K562 (cell line): ENCODE results near the gene ACTG2. TPM values are rescaled to one million over a fixed set of nuclear protein-coding genes. Genes with fewer than 3 reads are reported as not detected.

Source experiments
- ATAC-seq: fragments of 200-7000 bp; cut with Tn5 transposase; 3 replicates; pipeline ENCODE4 v1.9.1; 2020; ENCODE audit warnings: moderate library complexity
- BruUV-seq: library from RNA; stranded (reverse); fragments of 400-500 nt; replicated peaks from 2 replicates; lab custom pipeline; 2021; lab: Mats Ljungman, UMichigan
- CTCF ChIA-PET: fragments of 300-600 bp; formaldehyde crosslinking; extraction: SDS; loops from one replicate; lab custom pipeline; 2021; ENCODE audit warnings: low intra/inter-chr PET ratio; lab: Yijun Ruan, JAX
- POLR2A ChIA-PET: fragments of 300-600, 350-650 bp; sonication (Branson Sonifier 250); formaldehyde crosslinking; extraction: SDS; loops from one replicate; lab custom pipeline; 2021; ENCODE audit warnings: antibody characterized with exemption, inconsistent platforms; lab: Yijun Ruan, JAX
- DNase-seq, 4 experiments: peaks; one replicate each; pipeline versions ENCODE4 v3.0.0 to v3.0.0-alpha.2; 2011 to 2018; ENCODE audit warnings: low spot score in 3 of 4, mixed read lengths in 3 of 4; ENCODE audit errors: extremely low read depth in 1 of 4
- FAIRE-seq: peaks from 2 replicates; lab custom pipeline; 2011; peaks lifted over from hg19 to GRCh38; lab: Jason Lieb, UNC
- H2AFZ ChIP-seq: 2 replicates; pipeline ENCODE4 v1.6.0; 2011; ENCODE audit warnings: low read depth, low read length, control low read depth, inconsistent platforms
- H3K27ac ChIP-seq: fragments of 200-600 bp; 3 replicates; pipeline ENCODE4 v1.8.0; 2011; ENCODE audit warnings: low read depth, mild to moderate bottlenecking, control low read depth, inconsistent platforms, low read length, moderate library complexity, mixed read lengths; ENCODE audit errors: extremely low read depth
- H3K27me3 ChIP-seq, 2 experiments: fragments of 300-600 bp in 1 of 2; 2 replicates in 1 of 2; 3 replicates in 1 of 2; pipeline versions ENCODE4 v1.6.0 to v1.8.0; 2011; ENCODE audit warnings: inconsistent platforms in 2 of 2, low read length in 2 of 2, mild to moderate bottlenecking in 1 of 2, mixed read lengths in 1 of 2, moderate library complexity in 1 of 2; ENCODE audit not compliant: control insufficient read depth in 2 of 2, insufficient read depth in 2 of 2
- H3K36me3 ChIP-seq: fragments of 300-600 bp; 3 replicates; pipeline ENCODE4 v1.8.0; 2011; ENCODE audit warnings: mild to moderate bottlenecking, low read length, inconsistent platforms; ENCODE audit not compliant: control insufficient read depth, insufficient read depth
- H3K4me1 ChIP-seq, 2 experiments: fragments of 200-600 bp in 1 of 2; replicated peaks in 1 of 2; 2 replicates in 1 of 2; 3 replicates in 1 of 2; pipeline versions ENCODE4 v1.5.1 to v1.8.0; 2011; ENCODE audit warnings: inconsistent platforms in 2 of 2, low read length in 2 of 2, mild to moderate bottlenecking in 1 of 2, mixed read lengths in 1 of 2, moderate library complexity in 1 of 2; ENCODE audit not compliant: control insufficient read depth in 2 of 2, insufficient read depth in 2 of 2
- H3K4me2 ChIP-seq: 2 replicates; pipeline ENCODE4 v1.6.1; 2011; ENCODE audit warnings: low read length, control low read depth, inconsistent platforms, mixed read lengths; ENCODE audit not compliant: insufficient read depth
- H3K4me3 ChIP-seq: fragments of 200-600 bp; sonication (generic), shearing (Covaris generic); 2 replicates; pipeline ENCODE4 v1.5.1; 2016; ENCODE audit warnings: control low read depth, inconsistent platforms
- H3K79me2 ChIP-seq: fragments of 200-600 bp; 3 replicates; pipeline ENCODE4 v1.8.0; 2011; ENCODE audit warnings: low read length, inconsistent platforms; ENCODE audit not compliant: control insufficient read depth, insufficient read depth
- H3K9ac ChIP-seq, 2 experiments: 2 replicates each; pipeline versions ENCODE4 v1.6.0 to v1.6.1; 2011; ENCODE audit warnings: low read depth in 2 of 2, low read length in 2 of 2, control low read depth in 1 of 2, inconsistent platforms in 1 of 2, mild to moderate bottlenecking in 1 of 2, mixed read lengths in 1 of 2; ENCODE audit not compliant: insufficient read depth in 1 of 2
- H3K9me1 ChIP-seq: one replicate; pipeline ENCODE4 v1.6.0; 2011; ENCODE audit warnings: inconsistent platforms, mild to moderate bottlenecking, low read length, moderate library complexity; ENCODE audit not compliant: control insufficient read depth, insufficient read depth
- H3K9me3 ChIP-seq: replicated peaks from 2 replicates; pipeline ENCODE4 v1.5.1; 2011; ENCODE audit warnings: low read depth, low read length, inconsistent platforms; ENCODE audit not compliant: control insufficient read depth, insufficient read depth
- H4K20me1 ChIP-seq: replicated peaks from 2 replicates; pipeline ENCODE4 v1.6.1; 2011; ENCODE audit warnings: low read length, inconsistent platforms, mixed read lengths; ENCODE audit not compliant: control insufficient read depth, insufficient read depth
- ATF7 ChIP-seq: fragments of 450-650 bp; IDR thresholded peaks from 2 replicates; pipeline ENCODE4 v1.7.1; 2014; ENCODE audit warnings: mild to moderate bottlenecking, moderate library complexity
- CHD1 ChIP-seq: fragments of 200-600 bp; sonication (generic); IDR thresholded peaks from one replicate; pipeline ENCODE4 v1.6.1; 2012; ENCODE audit warnings: mild to moderate bottlenecking, moderate library complexity, low read length, inconsistent platforms
- DACH1 ChIP-seq: fragments of 450-650 bp; IDR thresholded peaks from 2 replicates; pipeline ENCODE4 v1.6.1; 2018; ENCODE audit not compliant: partially characterized antibody
- FOXM1 ChIP-seq, 2 experiments: fragments of 450-650 bp in 1 of 2; sonication (generic) in 1 of 2; formaldehyde crosslinking in 1 of 2; IDR thresholded peaks; 2 replicates each; pipeline versions ENCODE4 v1.6.1 to v1.9.0; 2017 to 2022; ENCODE audit warnings: low read depth in 2 of 2, mild to moderate bottlenecking in 2 of 2, missing genetic modification reagents in 1 of 2, moderate library complexity in 1 of 2
- HLTF ChIP-seq: fragments of 450-650 bp; IDR thresholded peaks from 2 replicates; pipeline ENCODE4 v1.6.1; 2016
- KAT2B ChIP-seq: IDR thresholded peaks from one replicate; pipeline ENCODE4 v1.6.1; 2012; ENCODE audit warnings: low read depth, mild to moderate bottlenecking, control low read depth, inconsistent platforms, low read length, moderate library complexity
- LCOR ChIP-seq: sonication (generic); formaldehyde crosslinking; IDR thresholded peaks from 2 replicates; pipeline ENCODE4 v1.8.0; 2022; ENCODE audit warnings: mild to moderate bottlenecking, missing genetic modification reagents
- SIN3B ChIP-seq: fragments of 450-650 bp; IDR thresholded peaks from 2 replicates; pipeline ENCODE4 v1.6.1; 2017; ENCODE audit warnings: low read depth, mild to moderate bottlenecking, moderate library complexity
- SRSF1 ChIP-seq: fragments of 200-400 bp; formaldehyde crosslinking; IDR thresholded peaks from 2 replicates; pipeline ENCODE4 v1.6.1; 2017; ENCODE audit warnings: mild to moderate bottlenecking, low read depth, low read length, moderate library complexity
- ZNF778 ChIP-seq: fragments of 450-650 bp; formaldehyde crosslinking; IDR thresholded peaks from 2 replicates; pipeline ENCODE4 v1.4.0; 2020; ENCODE audit warnings: mild to moderate bottlenecking, moderate library complexity
- WGBS: fragments of 100-300 bp; shearing (Covaris generic); methylation state at CpG from one replicate; pipeline ENCODE4 v1.1.6; 2016; ENCODE audit warnings: low coverage, mixed read lengths; ENCODE audit not compliant: insufficient coverage; ENCODE audit errors: missing lambda C conversion rate; 5-methylcytosine and 5-hydroxymethylcytosine counted together
- in situ Hi-C: fragments of 300-500 bp; cut with MboI; formaldehyde crosslinking; loops from 4 replicates; pipeline ENCODE4 v1.15.0; 2018; ENCODE audit warnings: inconsistent platforms, mixed read lengths
- intact Hi-C: fragments of 100-400 bp; cut with micrococcal nuclease; formaldehyde crosslinking; loops from 2 replicates; pipeline ENCODE4 v1.14.2; 2022
- polyA plus RNA-seq, 8 experiments: library from polyadenylated mRNA; depleted of rRNA in 4 of 8; stranded (reverse) in 5 of 8; unstranded in 3 of 8; fragments of >200 nt; fragmentation: Nextera tagmentation in 2 of 8; fragmentation: Illumina TruSeq in 1 of 8; extraction: Ambion mirVana in 2 of 8; extraction: Trizol in 1 of 8; gene quantifications; 2 replicates each; pipeline versions ENCODE4 v1.2.1 to v1.2.3, GENCODE V29; 2011 to 2014; ENCODE audit warnings: inconsistent platforms in 1 of 8, missing spikeins in 1 of 8
- total RNA-seq, 7 experiments: library from RNA; depleted of rRNA in 6 of 7; stranded (reverse); fragments of >200 nt in 6 of 7; fragmentation: Illumina TruSeq in 2 of 7; extraction: Trizol in 2 of 7; gene quantifications; 2 replicates each; pipeline versions ENCODE4 v1.2.1 to v1.2.3, GENCODE V29; 2011 to 2021; ENCODE audit warnings: low replicate concordance in 1 of 7

The ACTG2 gene
- total and polyA plus RNA-seq, 9 of the 15 experiments (the other 6 are each of a cell fraction or from before 2014, with no cell fraction given): 0.06 to 0.60 TPM; not detected in 7

DNA sequence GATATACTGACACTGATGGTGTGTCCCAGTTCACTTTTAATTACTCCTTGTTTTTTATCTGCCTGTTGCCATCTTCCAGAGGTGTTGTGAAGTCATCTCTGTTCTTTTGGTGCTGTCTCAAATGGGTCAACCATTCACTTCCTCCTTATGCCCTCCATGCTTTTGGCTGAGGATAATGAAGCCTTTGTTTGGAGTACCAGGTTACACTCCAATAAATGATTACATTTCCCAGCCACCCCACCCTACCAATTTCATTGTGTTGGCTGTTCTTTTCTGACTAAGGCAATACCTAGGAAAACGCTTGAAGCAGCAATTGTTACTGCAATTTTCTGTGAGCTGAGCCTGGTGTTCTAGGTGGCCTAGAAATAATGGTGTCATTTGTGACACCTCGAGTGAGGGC, 29.8 kb upstream of the ACTG2 start:
- Histone ChIP-seq H3K79me2 (no peaks in the 10 kb centered on the region), H3K27me3 (no peaks in the 10 kb centered on the region), H3K4me2 (no peak overlapping the region), H2AFZ (no peak overlapping the region), H4K20me1 (no peaks in the 10 kb centered on the region), H3K27ac (no peak overlapping the region), H3K9me1 (no peaks in the 10 kb centered on the region), H3K9ac (no peak overlapping the region), H3K4me1 (no peaks in the 10 kb centered on the region), H3K4me3 (no peak overlapping the region), H3K36me3 (peaks cover 72% of the 10 kb centered on the region), H3K9me3 (no peaks in the 10 kb centered on the region)
- FAIRE-seq (no peak), ATAC-seq (no peak), DNase-seq (no peak)
- POLR2A ChIA-PET: interaction anchor here (0.6 to 0.8 kb wide), 2 partner anchors 8 to 1626 kb away, joined by 3 to 5 read pairs; no protein-coding TSS in a partner anchor
- 54% methylated on average over 2 of the region's 2 CpGs for WGBS
- no TSS peak for BruUV-seq
- intact Hi-C loops (no loop called here), in situ Hi-C loops (no loop called here)
- CTCF ChIA-PET: interaction anchor here (0.7 kb wide), 1 partner anchor 40 kb away, joined by 3 read pairs; no protein-coding TSS in a partner anchor
- no peak for TF ChIP-seq ATF7
- no peak for TF ChIP-seq DACH1
- TF ChIP-seq KAT2B: no peak
- TF ChIP-seq HLTF: no peak
- no peak for TF ChIP-seq LCOR (CRISPR knock-in tag)
- no peak for TF ChIP-seq CHD1
- no peak for TF ChIP-seq SIN3B
- no peak for TF ChIP-seq ZNF778 (CRISPR knock-in tag)
- no peak for TF ChIP-seq SRSF1
- no peak for TF ChIP-seq FOXM1 (IDR thresholded peaks at IDR 0.05; ENCODE audit: low read depth)
- no peak for TF ChIP-seq FOXM1 (CRISPR knock-in tag; IDR thresholded peaks at IDR 0.05; ENCODE audit: low read depth)
